SK-N-SH (cell line): ENCODE measurements around the gene HEXIM1. TPM values are rescaled to one million over a fixed set of nuclear protein-coding genes. Genes with fewer than 3 reads are reported as not detected.
A peak's percentile ranks its signal among the peaks of the same experiment; 100 is the strongest.

Source experiments
- CTCF ChIA-PET: fragments of 300-600, 350-600 bp; formaldehyde crosslinking; extraction: SDS; loops from one replicate; lab custom pipeline; 2021; lab: Yijun Ruan, JAX
- POLR2A ChIA-PET: fragments of 350-600 bp; sonication (Branson Sonifier 250); formaldehyde crosslinking; extraction: SDS; loops from one replicate; lab custom pipeline; 2020; ENCODE audit warnings: antibody characterized with exemption, inconsistent platforms; lab: Yijun Ruan, JAX
- DNase-seq: peaks from one replicate; pipeline ENCODE4 v3.0.0; 2012
- H2AFZ ChIP-seq: fragments of 200-600 bp; sonication (generic); 2 replicates; pipeline ENCODE4 v1.8.1; 2016; ENCODE audit warnings: antibody characterized with exemption, mild to moderate bottlenecking, low read depth
- H3F3A ChIP-seq: fragments of 200-600 bp; sonication (generic); replicated peaks from 2 replicates; pipeline ENCODE3; 2016; ENCODE audit warnings: antibody characterized with exemption, mild to moderate bottlenecking; ENCODE audit not compliant: insufficient read depth
- H3K27ac ChIP-seq, 2 experiments: fragments of 200-500 bp in 1 of 2; fragments of 200-600 bp in 1 of 2; sonication (Bioruptor generic) in 1 of 2; sonication (generic), shearing (Covaris generic) in 1 of 2; 2 replicates each; pipeline versions ENCODE4 v1.5.1 to v1.6.1; 2014 to 2016; ENCODE audit warnings: low read depth in 2 of 2, inconsistent platforms in 1 of 2, low read length in 1 of 2, mild to moderate bottlenecking in 1 of 2, mixed read lengths in 1 of 2
- H3K27me3 ChIP-seq: fragments of 200-600 bp; sonication (generic), shearing (Covaris generic); 2 replicates; pipeline ENCODE4 v1.6.1; 2016; ENCODE audit warnings: mixed run types; ENCODE audit not compliant: insufficient read depth
- H3K36me3 ChIP-seq, 2 experiments: fragments of 200-500 bp in 1 of 2; fragments of 200-600 bp in 1 of 2; sonication (Bioruptor generic) in 1 of 2; sonication (generic) in 1 of 2; replicated peaks in 1 of 2; 2 replicates each; pipeline versions ENCODE3 to v1.5.1; 2014 to 2016; ENCODE audit warnings: low read length in 1 of 2, mild to moderate bottlenecking in 1 of 2; ENCODE audit not compliant: insufficient read depth in 2 of 2, control insufficient read depth in 1 of 2
- H3K4me1 ChIP-seq, 2 experiments: fragments of 200-500 bp in 1 of 2; fragments of 200-600 bp in 1 of 2; sonication (Bioruptor generic) in 1 of 2; sonication (generic), shearing (Covaris generic) in 1 of 2; 2 replicates each; pipeline versions ENCODE4 v1.5.1 to v1.6.1; 2014 to 2016; ENCODE audit warnings: low read depth in 1 of 2, low read length in 1 of 2, mixed run types in 1 of 2; ENCODE audit not compliant: insufficient read depth in 2 of 2, control insufficient read depth in 1 of 2
- H3K4me2 ChIP-seq: fragments of 200-600 bp; sonication (generic), shearing (Covaris generic); 2 replicates; pipeline ENCODE4 v1.6.1; 2017; ENCODE audit warnings: mixed run types
- H3K4me3 ChIP-seq, 2 experiments: fragments of 200-500 bp in 1 of 2; fragments of 200-600 bp in 1 of 2; sonication (Bioruptor generic) in 1 of 2; sonication (generic), shearing (Covaris generic) in 1 of 2; 2 replicates each; pipeline versions ENCODE4 v1.5.1 to v1.8.1; 2014 to 2016; ENCODE audit warnings: low read depth in 2 of 2, inconsistent platforms in 1 of 2, low read length in 1 of 2, mild to moderate bottlenecking in 1 of 2, mixed read lengths in 1 of 2, moderate library complexity in 1 of 2
- H3K79me2 ChIP-seq: fragments of 200-600 bp; sonication (generic); 2 replicates; pipeline ENCODE4 v1.8.1; 2017; ENCODE audit warnings: mild to moderate bottlenecking; ENCODE audit not compliant: insufficient read depth
- H3K9ac ChIP-seq: fragments of 200-600 bp; sonication (generic); 2 replicates; pipeline ENCODE4 v1.6.1; 2017; ENCODE audit warnings: mixed run types
- H3K9me2 ChIP-seq: fragments of 200-600 bp; sonication (generic); 2 replicates; pipeline ENCODE4 v1.6.1; 2017; ENCODE audit warnings: mixed run types
- H3K9me3 ChIP-seq: fragments of 200-600 bp; sonication (generic); 2 replicates; pipeline ENCODE4 v1.6.1; 2017; ENCODE audit warnings: mixed run types, mild to moderate bottlenecking, moderate library complexity
- H4K20me1 ChIP-seq: fragments of 200-600 bp; sonication (generic); 2 replicates; pipeline ENCODE4 v1.6.1; 2017; ENCODE audit warnings: mild to moderate bottlenecking, mixed run types; ENCODE audit not compliant: insufficient read depth
- CHD2 ChIP-seq: fragments of 150-350 bp; IDR thresholded peaks from 2 replicates; pipeline ENCODE4 v1.6.1; 2018; ENCODE audit warnings: low read length; ENCODE audit not compliant: partially characterized antibody
- EZH2phosphoT487 ChIP-seq: fragments of 200-600 bp; sonication (generic); IDR thresholded peaks from 2 replicates; pipeline ENCODE4 v1.6.1; 2017; ENCODE audit warnings: low read depth, mixed run types, mild to moderate bottlenecking, antibody characterized with exemption, moderate library complexity, borderline replicate concordance
- FOXJ3 ChIP-seq: sonication (generic); formaldehyde crosslinking; IDR thresholded peaks from 2 replicates; pipeline ENCODE4 v1.5.1; 2020; ENCODE audit warnings: mild to moderate bottlenecking, missing genetic modification reagents
- GABPA ChIP-seq: IDR thresholded peaks from 2 replicates; pipeline ENCODE4 v1.4.0; 2012; ENCODE audit warnings: low read depth, mild to moderate bottlenecking
- JUND ChIP-seq: IDR thresholded peaks from 2 replicates; pipeline ENCODE4 v1.4.0; 2012
- MXI1 ChIP-seq: IDR thresholded peaks from 2 replicates; pipeline ENCODE4 v1.6.1; 2012; ENCODE audit warnings: mild to moderate bottlenecking, low read depth, low read length, improper control_type of control experiment
- POLR2AphosphoS5 ChIP-seq: IDR thresholded peaks from 2 replicates; pipeline ENCODE4 v1.6.1; 2012; ENCODE audit warnings: low read depth, low read length
- RAD21 ChIP-seq: IDR thresholded peaks from 2 replicates; pipeline ENCODE4 v1.6.1; 2012; ENCODE audit warnings: mild to moderate bottlenecking, low read length
- RFX5 ChIP-seq: IDR thresholded peaks from 2 replicates; pipeline ENCODE4 v1.6.1; 2012; ENCODE audit warnings: mild to moderate bottlenecking, improper control_type of control experiment, low read length
- RXRA ChIP-seq: IDR thresholded peaks from 2 replicates; pipeline ENCODE4 v1.4.0; 2012; ENCODE audit warnings: low read depth, mild to moderate bottlenecking, borderline replicate concordance
- TEAD4 ChIP-seq: IDR thresholded peaks from 2 replicates; pipeline ENCODE4 v1.4.0; 2012; ENCODE audit warnings: mild to moderate bottlenecking, borderline replicate concordance; ENCODE audit not compliant: insufficient read depth
- YY1 ChIP-seq: IDR thresholded peaks from 2 replicates; pipeline ENCODE4 v1.4.0; 2012; ENCODE audit warnings: low read depth, mild to moderate bottlenecking
- WGBS: methylation state at CpG from one replicate; pipeline ENCODE4 v1.1.6; 2017; ENCODE audit warnings: low lambda C conversion rate; 5-methylcytosine and 5-hydroxymethylcytosine counted together
- polyA plus RNA-seq, 3 experiments: library from polyadenylated mRNA; depleted of rRNA; stranded (reverse); fragments of >200 nt; gene quantifications; 2 replicates each; pipeline ENCODE4 v1.2.3, GENCODE V29; 2012
- TF ChIP-seq, protein P1 (sequence below): fragments of 150-350 bp; IDR thresholded peaks from 2 replicates; pipeline ENCODE4 v1.6.1; 2016; ENCODE audit warnings: mild to moderate bottlenecking, low read depth, low read length
- TF ChIP-seq, protein P2 (sequence below): IDR thresholded peaks from 2 replicates; pipeline ENCODE4 v1.6.1; 2012; ENCODE audit warnings: mild to moderate bottlenecking, low read depth, low read length, moderate library complexity
- TF ChIP-seq, protein P3 (sequence below): IDR thresholded peaks from 2 replicates; pipeline ENCODE4 v1.4.0; 2012; ENCODE audit warnings: low read depth, borderline replicate concordance
- TF ChIP-seq, protein P4 (sequence below): IDR thresholded peaks from 2 replicates; pipeline ENCODE4 v1.4.0; 2012; ENCODE audit warnings: low read depth, borderline replicate concordance

Gene HEXIM1
- polyA plus RNA-seq, 1 of the 3 experiments (the other 2 are of a cell fraction): 20.7 TPM

DNA sequence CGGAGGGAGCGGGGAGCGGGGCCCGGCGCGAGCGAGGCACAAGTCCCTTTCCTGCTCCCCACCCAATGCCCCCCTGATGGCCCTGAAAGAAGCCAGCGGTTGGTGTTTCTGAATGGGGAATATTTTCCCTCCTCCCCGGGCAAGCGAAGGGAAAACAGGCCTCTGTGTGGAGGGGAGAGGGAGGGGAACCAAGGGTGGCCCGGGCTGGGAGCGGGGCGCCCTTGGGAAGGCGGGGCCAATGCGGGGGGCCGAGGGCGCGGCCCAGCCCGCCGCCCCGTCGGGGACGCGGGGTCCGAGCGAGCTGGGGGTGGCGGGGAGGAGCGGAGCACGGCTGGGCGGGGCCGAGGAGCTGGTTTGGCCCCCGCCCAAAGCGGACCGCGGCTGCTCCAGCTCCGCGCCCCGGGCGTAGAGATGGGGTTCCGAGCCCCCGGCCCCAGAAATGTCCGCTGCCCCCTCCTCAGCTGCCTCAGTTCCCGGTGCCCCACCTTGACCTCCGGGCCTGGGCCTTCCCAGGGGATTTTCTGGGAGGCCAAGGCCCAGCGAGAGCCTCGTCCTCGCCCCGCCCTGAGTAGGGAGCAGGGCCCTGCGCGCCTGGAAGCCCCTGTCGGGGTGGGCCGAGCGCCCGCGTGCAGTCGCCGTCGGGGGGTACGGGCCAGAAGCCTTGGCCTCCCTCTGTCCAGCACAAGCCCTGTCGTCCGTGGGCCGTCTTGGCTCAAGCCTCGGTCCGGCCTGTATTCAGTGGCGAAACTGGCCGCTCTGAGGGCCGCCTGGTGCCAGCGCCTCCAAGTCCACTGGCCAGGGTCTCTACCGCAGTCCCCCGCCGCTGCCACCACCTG, 3.9 kb upstream of the HEXIM1 start:
- Histone ChIP-seq H3F3A (peaks cover 29% of the 10 kb centered on the region), H3K27me3 (no peaks in the 10 kb centered on the region), H3K9me2 (no peaks in the 10 kb centered on the region), H3K79me2 (peaks cover 17% of the 10 kb centered on the region), H4K20me1 (peaks cover 5% of the 10 kb centered on the region), H3K9me3 (no peaks in the 10 kb centered on the region), H3K4me2 (no peak overlapping the region), H3K9ac (no peak overlapping the region), H3K27ac (no peak overlapping the region), H2AFZ (no peak overlapping the region), H3K36me3 (no peaks in the 10 kb centered on the region), H3K4me1 (peaks cover 8 to 11% of the 10 kb centered on the region in 2 experiments; a peak in 2 of 4 replicates), H3K4me3 (no peak overlapping the region)
- WGBS: 92% methylated on average over 48 of the region's 71 CpGs
- POLR2A ChIA-PET: no interaction called here
- TF ChIP-seq JUND: no peak
- no peak for TF ChIP-seq RFX5
- TF ChIP-seq, protein P1, sequence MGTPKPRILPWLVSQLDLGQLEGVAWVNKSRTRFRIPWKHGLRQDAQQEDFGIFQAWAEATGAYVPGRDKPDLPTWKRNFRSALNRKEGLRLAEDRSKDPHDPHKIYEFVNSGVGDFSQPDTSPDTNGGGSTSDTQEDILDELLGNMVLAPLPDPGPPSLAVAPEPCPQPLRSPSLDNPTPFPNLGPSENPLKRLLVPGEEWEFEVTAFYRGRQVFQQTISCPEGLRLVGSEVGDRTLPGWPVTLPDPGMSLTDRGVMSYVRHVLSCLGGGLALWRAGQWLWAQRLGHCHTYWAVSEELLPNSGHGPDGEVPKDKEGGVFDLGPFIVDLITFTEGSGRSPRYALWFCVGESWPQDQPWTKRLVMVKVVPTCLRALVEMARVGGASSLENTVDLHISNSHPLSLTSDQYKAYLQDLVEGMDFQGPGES: no peak
- no peak for TF ChIP-seq MXI1
- TF ChIP-seq, protein P2, sequence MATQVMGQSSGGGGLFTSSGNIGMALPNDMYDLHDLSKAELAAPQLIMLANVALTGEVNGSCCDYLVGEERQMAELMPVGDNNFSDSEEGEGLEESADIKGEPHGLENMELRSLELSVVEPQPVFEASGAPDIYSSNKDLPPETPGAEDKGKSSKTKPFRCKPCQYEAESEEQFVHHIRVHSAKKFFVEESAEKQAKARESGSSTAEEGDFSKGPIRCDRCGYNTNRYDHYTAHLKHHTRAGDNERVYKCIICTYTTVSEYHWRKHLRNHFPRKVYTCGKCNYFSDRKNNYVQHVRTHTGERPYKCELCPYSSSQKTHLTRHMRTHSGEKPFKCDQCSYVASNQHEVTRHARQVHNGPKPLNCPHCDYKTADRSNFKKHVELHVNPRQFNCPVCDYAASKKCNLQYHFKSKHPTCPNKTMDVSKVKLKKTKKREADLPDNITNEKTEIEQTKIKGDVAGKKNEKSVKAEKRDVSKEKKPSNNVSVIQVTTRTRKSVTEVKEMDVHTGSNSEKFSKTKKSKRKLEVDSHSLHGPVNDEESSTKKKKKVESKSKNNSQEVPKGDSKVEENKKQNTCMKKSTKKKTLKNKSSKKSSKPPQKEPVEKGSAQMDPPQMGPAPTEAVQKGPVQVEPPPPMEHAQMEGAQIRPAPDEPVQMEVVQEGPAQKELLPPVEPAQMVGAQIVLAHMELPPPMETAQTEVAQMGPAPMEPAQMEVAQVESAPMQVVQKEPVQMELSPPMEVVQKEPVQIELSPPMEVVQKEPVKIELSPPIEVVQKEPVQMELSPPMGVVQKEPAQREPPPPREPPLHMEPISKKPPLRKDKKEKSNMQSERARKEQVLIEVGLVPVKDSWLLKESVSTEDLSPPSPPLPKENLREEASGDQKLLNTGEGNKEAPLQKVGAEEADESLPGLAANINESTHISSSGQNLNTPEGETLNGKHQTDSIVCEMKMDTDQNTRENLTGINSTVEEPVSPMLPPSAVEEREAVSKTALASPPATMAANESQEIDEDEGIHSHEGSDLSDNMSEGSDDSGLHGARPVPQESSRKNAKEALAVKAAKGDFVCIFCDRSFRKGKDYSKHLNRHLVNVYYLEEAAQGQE: no peak
- no peak for TF ChIP-seq GABPA
- no peak for TF ChIP-seq FOXJ3 (CRISPR knock-in tag)
- no peak for TF ChIP-seq RXRA
- TF ChIP-seq RAD21: no peak
- TF ChIP-seq TEAD4: no peak
- TF ChIP-seq, protein P3, sequence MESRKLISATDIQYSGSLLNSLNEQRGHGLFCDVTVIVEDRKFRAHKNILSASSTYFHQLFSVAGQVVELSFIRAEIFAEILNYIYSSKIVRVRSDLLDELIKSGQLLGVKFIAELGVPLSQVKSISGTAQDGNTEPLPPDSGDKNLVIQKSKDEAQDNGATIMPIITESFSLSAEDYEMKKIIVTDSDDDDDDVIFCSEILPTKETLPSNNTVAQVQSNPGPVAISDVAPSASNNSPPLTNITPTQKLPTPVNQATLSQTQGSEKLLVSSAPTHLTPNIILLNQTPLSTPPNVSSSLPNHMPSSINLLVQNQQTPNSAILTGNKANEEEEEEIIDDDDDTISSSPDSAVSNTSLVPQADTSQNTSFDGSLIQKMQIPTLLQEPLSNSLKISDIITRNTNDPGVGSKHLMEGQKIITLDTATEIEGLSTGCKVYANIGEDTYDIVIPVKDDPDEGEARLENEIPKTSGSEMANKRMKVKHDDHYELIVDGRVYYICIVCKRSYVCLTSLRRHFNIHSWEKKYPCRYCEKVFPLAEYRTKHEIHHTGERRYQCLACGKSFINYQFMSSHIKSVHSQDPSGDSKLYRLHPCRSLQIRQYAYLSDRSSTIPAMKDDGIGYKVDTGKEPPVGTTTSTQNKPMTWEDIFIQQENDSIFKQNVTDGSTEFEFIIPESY: no peak
- TF ChIP-seq, protein P4, sequence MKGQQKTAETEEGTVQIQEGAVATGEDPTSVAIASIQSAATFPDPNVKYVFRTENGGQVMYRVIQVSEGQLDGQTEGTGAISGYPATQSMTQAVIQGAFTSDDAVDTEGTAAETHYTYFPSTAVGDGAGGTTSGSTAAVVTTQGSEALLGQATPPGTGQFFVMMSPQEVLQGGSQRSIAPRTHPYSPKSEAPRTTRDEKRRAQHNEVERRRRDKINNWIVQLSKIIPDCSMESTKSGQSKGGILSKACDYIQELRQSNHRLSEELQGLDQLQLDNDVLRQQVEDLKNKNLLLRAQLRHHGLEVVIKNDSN: no peak
- TF ChIP-seq YY1: no peak
- TF ChIP-seq EZH2phosphoT487: no peak
- TF ChIP-seq CHD2: no peak
- TF ChIP-seq POLR2AphosphoS5: no peak
- CTCF ChIA-PET: interaction anchor here (0.8 to 10.6 kb wide), 2 partner anchors 10 to 45 kb away, joined by 3 to 209 read pairs; partner anchors contain the start of genes ACBD4 and PLCD3
- DNase-seq: peak; percentile 21
